ENCODE data around the gene CFAP44. TPM values are rescaled to one million over a fixed set of nuclear protein-coding genes. Genes with fewer than 3 reads are reported as not detected.

Gene CFAP44
- total and polyA plus RNA-seq, 4 donors = 3.7 to 38.1 (median 10.4) TPM

DNA sequence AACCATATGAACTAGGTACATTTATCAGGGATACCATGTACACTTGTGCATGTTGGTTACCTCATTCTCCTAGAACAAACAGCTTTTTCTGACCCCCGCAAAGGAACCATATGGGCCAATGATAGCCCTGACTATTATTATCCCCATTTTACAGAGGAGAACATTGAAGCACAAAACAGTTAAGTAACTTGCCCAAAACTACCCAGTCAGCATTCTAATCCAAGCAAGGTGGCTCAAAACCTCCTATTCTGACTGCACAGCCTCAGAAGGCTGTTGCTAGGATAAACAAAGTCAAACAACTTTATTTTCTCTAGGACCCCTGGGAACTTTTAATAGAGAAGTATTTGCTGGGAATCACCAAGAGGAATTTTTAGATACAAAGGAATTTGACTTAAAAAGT lies 36.7 kb downstream of the CFAP44 start:
- ATAC-seq (ENCODE audit: insufficient read depth, low FRiP score) (no peak), DNase-seq (no peak)
- Histone ChIP-seq H3K4me3 (no peak overlapping the region), H3K9me3 (ENCODE audit: control insufficient read depth in 4 of 4, insufficient read depth in 3 of 4, low read length in 3 of 4) (no peaks in the 10 kb centered on the region), H3K27ac (ENCODE audit: low read depth in 1 of 2, low read length in 1 of 2) (no peak overlapping the region), H3K4me1 (ENCODE audit: control insufficient read depth in 5 of 5, insufficient read depth in 5 of 5, low read length in 5 of 5) (no peaks in the 10 kb centered on the region), H3K9ac (ENCODE audit: insufficient read depth in 1 of 2, low read length in 2 of 2) (no peak overlapping the region), H3K36me3 (ENCODE audit: control insufficient read depth in 4 of 4, insufficient read depth in 4 of 4, low read length in 4 of 4) (peaks cover 0 to 17% (median 5%) of the 10 kb centered on the region in 4 donors), H3K27me3 (ENCODE audit: control insufficient read depth in 3 of 3, insufficient read depth in 3 of 3, low read length in 2 of 3) (no peaks in the 10 kb centered on the region)
- TF ChIP-seq, protein P1, sequence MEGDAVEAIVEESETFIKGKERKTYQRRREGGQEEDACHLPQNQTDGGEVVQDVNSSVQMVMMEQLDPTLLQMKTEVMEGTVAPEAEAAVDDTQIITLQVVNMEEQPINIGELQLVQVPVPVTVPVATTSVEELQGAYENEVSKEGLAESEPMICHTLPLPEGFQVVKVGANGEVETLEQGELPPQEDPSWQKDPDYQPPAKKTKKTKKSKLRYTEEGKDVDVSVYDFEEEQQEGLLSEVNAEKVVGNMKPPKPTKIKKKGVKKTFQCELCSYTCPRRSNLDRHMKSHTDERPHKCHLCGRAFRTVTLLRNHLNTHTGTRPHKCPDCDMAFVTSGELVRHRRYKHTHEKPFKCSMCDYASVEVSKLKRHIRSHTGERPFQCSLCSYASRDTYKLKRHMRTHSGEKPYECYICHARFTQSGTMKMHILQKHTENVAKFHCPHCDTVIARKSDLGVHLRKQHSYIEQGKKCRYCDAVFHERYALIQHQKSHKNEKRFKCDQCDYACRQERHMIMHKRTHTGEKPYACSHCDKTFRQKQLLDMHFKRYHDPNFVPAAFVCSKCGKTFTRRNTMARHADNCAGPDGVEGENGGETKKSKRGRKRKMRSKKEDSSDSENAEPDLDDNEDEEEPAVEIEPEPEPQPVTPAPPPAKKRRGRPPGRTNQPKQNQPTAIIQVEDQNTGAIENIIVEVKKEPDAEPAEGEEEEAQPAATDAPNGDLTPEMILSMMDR (IDR thresholded peaks at IDR 0.05; ENCODE audit: control extremely low read depth, extremely low read depth) = no peak
- WGBS, 2 donors = 92 to 97% methylated on average over 1 of the region's 1 CpG

Small RNA genes lying within 50 kb of the gene (small RNA-seq; reads per million reads assigned to genes)
- gene MIR8076 (ENCODE audit: low replicate concordance) = not detected

Other genes with a start within 250 kb of the CFAP44 start
- 10 to 100 TPM in 1 of 2 donors, 1 to 10 TPM in 1; 9.6 to 21.9 TPM for gene BOC, start 229.9 kb downstream of the CFAP44 start, total RNA-seq
- 1 to 10 TPM; 2.9 to 3.2 TPM for gene BOC, start 229.9 kb downstream of the CFAP44 start, polyA plus RNA-seq
- gene SPICE1, start 73.7 kb upstream of the CFAP44 start, total RNA-seq = 10 to 100 TPM; 10.2 to 48.5 TPM
- 1 to 10 TPM; 2.9 to 4.3 TPM for gene SPICE1, start 73.7 kb upstream of the CFAP44 start, polyA plus RNA-seq
- gene SIDT1, start 91.1 kb upstream of the CFAP44 start, total RNA-seq = 10 to 100 TPM in 1 of 2 donors, 1 to 10 TPM in 1; 5.0 to 16.3 TPM
- gene SIDT1, start 91.1 kb upstream of the CFAP44 start, polyA plus RNA-seq = 1 to 10 TPM; 1.0 to 4.1 TPM

All from lung (tissue), 13 donors.